Ishikawa (cell line): ENCODE measurements around the gene ADK.

ENCODE experiments used
- CEBPB ChIP-seq: IDR thresholded peaks from 2 replicates; pipeline ENCODE4 v1.6.1; 2012
- CREB1 ChIP-seq: IDR thresholded peaks from 2 replicates; pipeline ENCODE4 v1.6.1; 2012; ENCODE audit warnings: low read depth
- EGR1 ChIP-seq: IDR thresholded peaks from 2 replicates; pipeline ENCODE4 v1.6.1; 2012
- EP300 ChIP-seq: IDR thresholded peaks from 2 replicates; pipeline ENCODE4 v1.6.1; 2012; ENCODE audit warnings: borderline replicate concordance
- FOXM1 ChIP-seq: IDR thresholded peaks from 2 replicates; pipeline ENCODE4 v1.6.1; 2012; ENCODE audit warnings: low read depth, borderline replicate concordance
- MAX ChIP-seq: IDR thresholded peaks from 2 replicates; pipeline ENCODE4 v1.6.1; 2012
- NFIC ChIP-seq: IDR thresholded peaks from 2 replicates; pipeline ENCODE4 v1.6.1; 2012
- RAD21 ChIP-seq: IDR thresholded peaks from 2 replicates; pipeline ENCODE4 v1.6.1; 2012; ENCODE audit warnings: low read depth
- REST ChIP-seq: IDR thresholded peaks from 2 replicates; pipeline ENCODE4 v1.6.1; 2012; ENCODE audit warnings: low read depth, mild to moderate bottlenecking
- TAF1 ChIP-seq: IDR thresholded peaks from 2 replicates; pipeline ENCODE4 v1.6.1; 2012; ENCODE audit warnings: low read depth, mild to moderate bottlenecking
- TCF12 ChIP-seq: IDR thresholded peaks from 2 replicates; pipeline ENCODE4 v1.6.1; 2012; ENCODE audit warnings: low read depth
- TEAD4 ChIP-seq: IDR thresholded peaks from 2 replicates; pipeline ENCODE4 v1.6.1; 2012
- YY1 ChIP-seq: IDR thresholded peaks from 2 replicates; pipeline ENCODE4 v1.6.1; 2012; ENCODE audit warnings: low read depth
- ZBTB7A ChIP-seq: IDR thresholded peaks from 2 replicates; pipeline ENCODE4 v1.6.1; 2012; ENCODE audit warnings: low read depth
- TF ChIP-seq, protein P1 (sequence below): IDR thresholded peaks from 2 replicates; pipeline ENCODE4 v1.6.1; 2012

Gene ADK

DNA sequence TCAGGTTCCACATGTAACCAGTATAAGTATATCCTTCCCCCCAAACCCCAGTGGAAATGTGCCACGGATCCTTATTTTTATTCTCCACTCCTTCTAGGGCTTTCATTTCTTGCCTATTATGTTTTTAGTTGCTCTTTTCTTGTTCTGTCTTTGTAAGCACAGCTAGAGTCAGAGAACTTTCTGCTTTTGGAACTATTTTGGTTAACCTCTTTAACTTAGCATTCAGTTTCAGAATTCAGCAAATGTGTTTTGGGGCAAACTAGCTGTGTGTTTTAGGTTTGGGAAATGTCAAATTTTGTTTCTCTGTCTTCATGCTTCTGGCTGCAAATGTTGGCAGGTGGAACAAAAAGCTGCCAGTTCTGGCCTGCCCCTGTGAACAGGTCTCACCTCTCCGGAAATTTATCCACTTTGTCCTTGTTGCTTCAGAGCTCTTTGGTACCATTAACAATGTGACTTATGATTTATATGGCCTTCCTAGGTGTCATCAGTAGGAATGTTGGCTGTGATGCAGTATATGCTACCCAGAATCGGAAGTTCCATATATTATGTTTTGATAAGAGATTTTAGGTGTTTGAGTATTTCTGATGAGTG, 156.1 kb downstream of the ADK start:
- TF ChIP-seq CREB1: no peak
- no peak for TF ChIP-seq FOXM1
- TF ChIP-seq CEBPB: no peak

- TF ChIP-seq NFIC: no peak
- no peak for TF ChIP-seq YY1
- TF ChIP-seq CEBPB: peak; percentile 70
- TF ChIP-seq MAX: no peak
- TF ChIP-seq CREB1: peak; percentile 43; the same call in 1 of the 2 replicates
- TF ChIP-seq EP300: no peak
- no peak for TF ChIP-seq FOXM1
These were observed 159.7 kb downstream of the ADK start for GRCh38 chr10:74310652-74311257.

DNA sequence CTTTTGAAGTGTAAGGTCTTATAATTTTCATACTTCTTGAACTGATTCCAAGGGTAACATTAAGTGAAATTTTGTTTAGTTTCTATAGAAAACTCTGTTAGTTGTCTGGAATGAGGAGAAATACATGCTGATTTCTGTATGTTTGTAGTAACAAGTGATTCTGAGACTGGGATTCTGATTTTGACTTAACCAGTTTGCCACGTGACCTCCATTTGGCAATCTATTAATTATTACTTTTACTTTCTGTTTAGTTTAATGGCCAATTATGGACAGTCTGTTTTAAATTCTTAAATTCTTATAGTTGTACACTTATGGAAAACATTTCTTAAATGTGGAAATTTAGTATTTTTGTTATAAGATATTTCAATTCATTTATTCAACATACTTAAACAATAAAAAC, 163.1 kb downstream of the ADK start:
- TF ChIP-seq TCF12: no peak
- no peak for TF ChIP-seq TEAD4
- TF ChIP-seq RAD21: no peak
- TF ChIP-seq, protein P1, sequence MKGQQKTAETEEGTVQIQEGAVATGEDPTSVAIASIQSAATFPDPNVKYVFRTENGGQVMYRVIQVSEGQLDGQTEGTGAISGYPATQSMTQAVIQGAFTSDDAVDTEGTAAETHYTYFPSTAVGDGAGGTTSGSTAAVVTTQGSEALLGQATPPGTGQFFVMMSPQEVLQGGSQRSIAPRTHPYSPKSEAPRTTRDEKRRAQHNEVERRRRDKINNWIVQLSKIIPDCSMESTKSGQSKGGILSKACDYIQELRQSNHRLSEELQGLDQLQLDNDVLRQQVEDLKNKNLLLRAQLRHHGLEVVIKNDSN: no peak
- TF ChIP-seq YY1: no peak
- no peak for TF ChIP-seq CREB1
- no peak for TF ChIP-seq EP300
- TF ChIP-seq TAF1: no peak
- TF ChIP-seq EGR1: no peak
- no peak for TF ChIP-seq REST
- TF ChIP-seq CEBPB: no peak
- TF ChIP-seq MAX: no peak
- TF ChIP-seq ZBTB7A: no peak
- no peak for TF ChIP-seq NFIC
- TF ChIP-seq FOXM1: no peak

DNA sequence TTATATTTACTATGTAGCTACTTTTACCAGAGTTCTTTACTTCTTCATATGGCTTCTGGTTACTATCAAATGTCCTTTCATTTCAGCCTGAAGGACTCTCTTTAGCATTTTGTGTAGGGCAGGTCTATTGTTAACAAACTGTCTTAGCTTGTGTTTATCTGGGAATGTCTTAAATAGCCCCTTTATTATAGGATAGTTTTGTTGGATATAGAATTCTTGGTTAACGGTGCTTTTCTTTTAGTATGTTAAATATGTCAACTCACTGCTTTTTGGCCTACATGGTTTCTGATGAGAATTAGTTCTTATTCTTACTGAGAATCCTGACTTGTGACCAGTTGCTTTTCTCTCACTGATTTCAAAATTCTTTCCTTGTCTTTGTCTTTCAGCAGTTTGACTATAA, 169.0 kb downstream of the ADK start:
- TF ChIP-seq CEBPB (no peak), YY1 (no peak), MAX (no peak), TEAD4 (no peak), RAD21 (no peak)

DNA sequence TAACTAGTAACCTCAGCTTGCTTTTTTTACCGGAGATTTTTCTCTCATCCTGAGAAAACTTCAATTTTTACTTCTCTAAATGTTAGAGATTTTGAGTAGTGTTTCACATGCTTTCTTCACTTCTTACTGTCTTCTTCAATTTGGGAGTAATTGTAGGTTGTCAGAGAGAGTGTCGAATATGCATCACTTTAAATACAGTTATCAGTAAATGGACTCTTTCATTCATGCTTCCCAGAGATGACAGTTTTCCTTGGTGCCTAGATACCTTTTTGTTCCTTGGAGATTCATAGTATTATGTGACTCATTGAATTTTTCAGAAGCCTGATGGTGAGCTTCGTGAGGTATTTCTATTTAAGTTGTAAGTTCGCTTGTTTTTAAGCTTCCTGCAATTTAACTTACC, 169.7 kb downstream of the ADK start:
- TF ChIP-seq CREB1: no peak
- no peak for TF ChIP-seq FOXM1
- TF ChIP-seq MAX: no peak
- no peak for TF ChIP-seq EP300
- no peak for TF ChIP-seq TCF12
- no peak for TF ChIP-seq RAD21

GRCh38 chr10:74322141-74322540, 171.1 kb downstream of the ADK start:
- no peak for TF ChIP-seq EP300

- no peak for TF ChIP-seq ZBTB7A
- no peak for TF ChIP-seq EP300
- no peak for TF ChIP-seq NFIC
- TF ChIP-seq CREB1: no peak
- TF ChIP-seq REST: no peak
- TF ChIP-seq, protein P1: no peak
- TF ChIP-seq MAX: no peak
- TF ChIP-seq RAD21: no peak
- no peak for TF ChIP-seq FOXM1
- TF ChIP-seq CEBPB: no peak
- no peak for TF ChIP-seq YY1
- no peak for TF ChIP-seq EGR1
These were observed 171.5 kb downstream of the ADK start for GRCh38 chr10:74322565-74322964.
